ENCODE results near the gene SLC39A11. TPM values are rescaled to one million over a fixed set of nuclear protein-coding genes. Genes with fewer than 3 reads are reported as not detected.

SLC39A11 gene
- total RNA-seq, 1 donor from 2014 or later = 4.9 TPM

DNA sequence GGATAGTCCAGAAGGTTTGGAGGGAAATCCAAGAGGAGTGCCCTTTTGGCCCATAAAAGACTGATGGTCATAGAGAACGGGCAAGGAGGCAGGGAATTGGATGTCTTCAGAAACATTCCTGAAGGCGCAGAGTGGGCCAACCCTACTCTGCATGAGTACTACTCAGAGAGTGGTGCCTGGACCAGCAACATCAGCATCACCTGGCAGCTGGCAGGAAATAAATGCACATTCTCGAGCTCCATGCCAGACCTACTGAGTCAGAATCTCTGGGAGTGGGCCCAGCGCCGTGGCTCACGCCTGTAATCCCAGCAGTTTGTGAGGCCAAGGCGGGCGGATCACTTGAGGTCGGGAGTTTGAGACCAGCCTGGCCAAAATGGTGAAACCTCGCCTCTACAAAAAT, 27.1 kb upstream of the SLC39A11 start:
- intact Hi-C loops (cut with DNase I) = no loop called here
- no peak overlapping the region for H3K27ac ChIP-seq
- no peak overlapping the region for H3K4me3 ChIP-seq
- TF ChIP-seq, protein P1, sequence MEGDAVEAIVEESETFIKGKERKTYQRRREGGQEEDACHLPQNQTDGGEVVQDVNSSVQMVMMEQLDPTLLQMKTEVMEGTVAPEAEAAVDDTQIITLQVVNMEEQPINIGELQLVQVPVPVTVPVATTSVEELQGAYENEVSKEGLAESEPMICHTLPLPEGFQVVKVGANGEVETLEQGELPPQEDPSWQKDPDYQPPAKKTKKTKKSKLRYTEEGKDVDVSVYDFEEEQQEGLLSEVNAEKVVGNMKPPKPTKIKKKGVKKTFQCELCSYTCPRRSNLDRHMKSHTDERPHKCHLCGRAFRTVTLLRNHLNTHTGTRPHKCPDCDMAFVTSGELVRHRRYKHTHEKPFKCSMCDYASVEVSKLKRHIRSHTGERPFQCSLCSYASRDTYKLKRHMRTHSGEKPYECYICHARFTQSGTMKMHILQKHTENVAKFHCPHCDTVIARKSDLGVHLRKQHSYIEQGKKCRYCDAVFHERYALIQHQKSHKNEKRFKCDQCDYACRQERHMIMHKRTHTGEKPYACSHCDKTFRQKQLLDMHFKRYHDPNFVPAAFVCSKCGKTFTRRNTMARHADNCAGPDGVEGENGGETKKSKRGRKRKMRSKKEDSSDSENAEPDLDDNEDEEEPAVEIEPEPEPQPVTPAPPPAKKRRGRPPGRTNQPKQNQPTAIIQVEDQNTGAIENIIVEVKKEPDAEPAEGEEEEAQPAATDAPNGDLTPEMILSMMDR (IDR thresholded peaks at IDR 0.05) = no peak
- H3K27me3 ChIP-seq = no peaks in the 10 kb centered on the region
- H3K4me1 ChIP-seq = no peaks in the 10 kb centered on the region
- no peak for DNase-seq (ENCODE audit: low spot score in 2 of 2)
- no peaks in the 10 kb centered on the region for H3K9me3 ChIP-seq
- no peaks in the 10 kb centered on the region for H3K36me3 ChIP-seq

DNA sequence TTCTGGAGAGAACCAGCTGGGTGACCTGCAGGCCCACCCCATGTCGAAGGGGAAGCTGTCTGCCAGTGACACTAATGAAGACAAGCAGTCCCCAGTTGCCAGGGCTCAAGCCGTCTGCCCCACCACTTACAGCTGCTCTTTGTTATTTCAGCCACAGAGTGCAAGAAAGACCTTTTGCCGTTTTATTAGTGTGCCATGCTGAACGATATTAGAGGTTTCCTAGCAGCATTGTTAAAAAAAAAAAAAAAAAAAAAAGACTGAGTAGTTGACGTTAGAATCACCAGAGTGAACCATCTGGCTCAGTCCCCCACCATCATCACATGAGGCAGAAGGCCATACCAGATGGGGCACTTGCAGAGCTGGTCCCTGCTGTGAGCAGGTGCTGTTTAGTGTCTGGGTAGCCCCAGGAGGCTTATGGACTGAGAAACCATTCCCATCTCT, 26.5 kb upstream of the SLC39A11 start:
- Histone ChIP-seq H3K36me3 (no peaks in the 10 kb centered on the region), H3K4me1 (no peaks in the 10 kb centered on the region), H3K27ac (no peak overlapping the region), H3K9me3 (no peaks in the 10 kb centered on the region), H3K27me3 (no peaks in the 10 kb centered on the region), H3K4me3 (no peak overlapping the region)
- TF ChIP-seq, protein P1 (IDR thresholded peaks at IDR 0.05) = no peak
- intact Hi-C loops (cut with DNase I) = no loop called here
- no peak for DNase-seq (ENCODE audit: low spot score in 2 of 2)

DNA sequence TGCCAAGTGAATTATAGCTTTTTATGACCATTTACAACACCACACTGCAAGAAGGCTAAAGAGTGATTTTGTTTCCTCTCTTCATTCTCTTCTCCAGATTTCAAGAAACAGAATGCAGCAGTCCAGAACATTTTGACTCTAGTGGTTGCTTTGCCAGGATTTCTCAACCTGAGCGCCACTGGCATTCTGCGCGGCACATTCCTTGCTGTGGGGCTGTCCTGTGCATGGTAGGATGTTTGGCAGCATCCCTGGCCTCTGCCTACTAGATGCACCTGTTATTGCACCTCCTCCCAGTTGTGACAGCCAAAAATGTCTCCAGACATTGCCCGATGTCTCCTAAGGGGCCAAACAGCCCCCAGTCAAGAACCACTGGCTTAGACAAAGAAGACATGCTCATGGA, 25.7 kb upstream of the SLC39A11 start:
- Histone ChIP-seq H3K4me1 (no peaks in the 10 kb centered on the region), H3K4me3 (no peak overlapping the region), H3K36me3 (no peaks in the 10 kb centered on the region), H3K27me3 (no peaks in the 10 kb centered on the region), H3K9me3 (no peaks in the 10 kb centered on the region), H3K27ac (no peak overlapping the region)
- TF ChIP-seq, protein P1 (IDR thresholded peaks at IDR 0.05) = no peak
- intact Hi-C loops (cut with DNase I) = no loop called here
- no peak for DNase-seq (ENCODE audit: low spot score in 2 of 2)

DNA sequence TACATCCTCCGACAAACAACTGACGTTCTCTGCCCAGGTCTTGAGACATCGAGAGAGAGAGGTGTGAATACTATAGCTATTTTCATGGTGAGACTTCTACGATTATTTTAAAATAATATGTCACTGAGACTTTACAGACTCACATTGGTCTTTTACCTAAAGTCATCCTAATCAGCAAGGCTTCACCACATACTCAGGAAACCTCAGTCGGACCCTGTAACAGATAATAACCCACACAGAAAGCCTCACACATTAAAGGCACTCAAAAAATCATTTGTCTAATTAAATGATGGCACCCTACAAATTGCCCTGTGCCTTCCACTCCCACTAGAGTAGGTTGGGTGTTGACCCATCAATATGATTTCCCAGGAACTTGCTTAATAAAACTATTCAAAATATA, 19.8 kb upstream of the SLC39A11 start:
- Histone ChIP-seq H3K9me3 (no peaks in the 10 kb centered on the region), H3K4me1 (no peaks in the 10 kb centered on the region), H3K27me3 (no peaks in the 10 kb centered on the region), H3K36me3 (no peaks in the 10 kb centered on the region), H3K4me3 (no peak overlapping the region), H3K27ac (no peak overlapping the region)
- DNase-seq (ENCODE audit: low spot score in 2 of 2) = no peak
- intact Hi-C loops (cut with DNase I) = no loop called here
- TF ChIP-seq, protein P1 (IDR thresholded peaks at IDR 0.05) = no peak

DNA sequence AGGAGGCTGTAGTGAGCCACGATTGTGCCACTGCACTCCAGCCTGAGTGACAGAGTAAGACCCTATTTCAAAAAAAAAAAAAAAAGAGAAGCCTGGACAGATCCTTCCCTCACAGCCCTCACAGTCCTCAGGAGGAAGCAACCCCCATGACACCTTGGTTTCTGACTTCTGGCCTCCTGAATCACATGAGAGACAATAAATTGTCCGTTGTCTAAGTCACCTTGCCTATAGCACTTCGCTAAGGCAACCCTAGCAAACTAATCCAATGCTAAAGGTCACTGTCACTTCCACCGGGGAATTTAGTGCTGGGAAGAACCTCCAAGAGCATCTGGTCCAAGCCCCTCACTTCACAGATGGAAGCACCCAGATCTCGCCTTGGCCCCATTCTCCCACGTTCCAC, 18.9 kb upstream of the SLC39A11 start:
- Histone ChIP-seq H3K27ac (no peak overlapping the region), H3K36me3 (no peaks in the 10 kb centered on the region), H3K4me3 (no peak overlapping the region), H3K9me3 (no peaks in the 10 kb centered on the region), H3K4me1 (no peaks in the 10 kb centered on the region), H3K27me3 (no peaks in the 10 kb centered on the region)
- intact Hi-C loops (cut with DNase I) = no loop called here
- TF ChIP-seq, protein P1 (IDR thresholded peaks at IDR 0.05) = no peak
- no peak for DNase-seq (ENCODE audit: low spot score in 2 of 2)

DNA sequence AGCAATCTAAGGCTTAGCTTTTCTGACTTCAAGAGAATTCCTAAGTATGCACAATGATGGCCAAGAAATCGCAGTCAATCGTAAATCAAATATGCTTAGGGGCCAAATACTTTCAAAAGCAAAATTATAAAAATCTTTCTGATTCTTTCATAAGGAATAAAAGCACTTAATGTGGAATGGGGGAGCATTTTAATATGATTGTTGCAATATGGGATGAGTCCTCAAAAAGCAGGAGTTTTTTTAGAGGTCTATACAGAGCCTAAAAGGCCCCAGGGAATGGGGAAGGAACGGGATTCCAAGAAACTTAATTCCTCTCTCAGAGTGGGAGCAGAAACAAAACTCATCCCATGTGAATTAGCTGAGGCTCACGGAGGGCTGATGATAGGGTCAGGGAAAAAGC, 14.7 kb upstream of the SLC39A11 start:
- no peaks in the 10 kb centered on the region for H3K27me3 ChIP-seq
- no peak overlapping the region for H3K27ac ChIP-seq
- no peaks in the 10 kb centered on the region for H3K4me1 ChIP-seq
- H3K36me3 ChIP-seq = no peaks in the 10 kb centered on the region
- no peak for DNase-seq (ENCODE audit: low spot score in 2 of 2)
- H3K9me3 ChIP-seq = no peaks in the 10 kb centered on the region
- no peak overlapping the region for H3K4me3 ChIP-seq
- intact Hi-C loops (cut with DNase I) = no loop called here
- TF ChIP-seq, protein P1 (IDR thresholded peaks at IDR 0.05) = no peak
